Uterus (tissue), 4 donors: ENCODE results near the gene PSMG4. TPM values are rescaled to one million over a fixed set of nuclear protein-coding genes. Genes with fewer than 3 reads are reported as not detected.

Experiments
- DNase-seq, 2 donors: peaks; one replicate each; pipeline ENCODE4 v3.0.0-alpha.2; 2019 to 2020
- H3K27ac ChIP-seq, 2 donors: fragments of 200-600 bp; sonication (generic); 1 replicate in 1 of 2; 2 replicates in 1 of 2; pipeline ENCODE4 v1.5.1; 2016 to 2018
- H3K27me3 ChIP-seq, 2 donors: fragments of 200-600 bp; sonication (generic); one replicate each; pipeline ENCODE4 v1.5.1; 2018 to 2019; ENCODE audit warnings: control low read depth in 1 of 2
- H3K36me3 ChIP-seq, 2 donors: fragments of 200-600 bp; sonication (generic); one replicate each; pipeline ENCODE4 v1.5.1; 2019; ENCODE audit warnings: control low read depth in 1 of 2
- H3K4me1 ChIP-seq, 2 donors: fragments of 200-600 bp; sonication (generic); one replicate each; pipeline ENCODE4 v1.5.1; 2018 to 2019; ENCODE audit warnings: control low read depth in 1 of 2
- H3K4me3 ChIP-seq, 2 donors: fragments of 200-600 bp; sonication (generic); 1 replicate in 1 of 2; 2 replicates in 1 of 2; pipeline ENCODE4 v1.5.1; 2018 to 2019; ENCODE audit warnings: mild to moderate bottlenecking in 1 of 2
- H3K9me3 ChIP-seq, 2 donors: fragments of 200-600 bp; sonication (generic); one replicate each; pipeline ENCODE4 v1.5.1; 2019; ENCODE audit warnings: control low read depth in 1 of 2
- CTCF ChIP-seq, 4 experiments: fragments of 200-600 bp in 2 of 4; fragments of 450-650 bp in 2 of 4; sonication (generic) in 2 of 4; IDR thresholded peaks; one replicate each; pipeline ENCODE4 v1.5.1; 2016 to 2019; ENCODE audit warnings: antibody characterized with exemption in 4 of 4, mild to moderate bottlenecking in 2 of 4, moderate library complexity in 1 of 4
- POLR2A ChIP-seq, 2 donors: fragments of 450-650 bp; IDR thresholded peaks; one replicate each; pipeline ENCODE4 v1.6.1; 2016; ENCODE audit warnings: antibody characterized with exemption in 2 of 2, mild to moderate bottlenecking in 1 of 2, moderate library complexity in 1 of 2
- intact Hi-C: fragments of 100-400 bp; cut with DNase I; formaldehyde crosslinking; loops from one replicate; pipeline ENCODE4 v1.15.1; 2023; ENCODE audit warnings: low total_unique reads
- total RNA-seq, 4 donors: library from RNA; depleted of rRNA in 3 of 4; stranded (reverse); fragments of >200 nt in 3 of 4; gene quantifications; one replicate each; pipeline versions ENCODE4 v1.1.0 to v1.2.4, GENCODE V29; 2014 to 2023
- donor health status: DM: yes; HTN: yes; CAD: no.

The PSMG4 gene
- total RNA-seq, 4 donors from 2014 or later = 13.1 to 49.4 (median 28.0) TPM

- H3K27ac ChIP-seq = no peak overlapping the region
- H3K36me3 ChIP-seq = no peaks in the 10 kb centered on the region
- peak in 1 of 2 donors; percentile 3 for DNase-seq
- H3K9me3 ChIP-seq = no peaks in the 10 kb centered on the region
- H3K4me1 ChIP-seq = no peaks in the 10 kb centered on the region
- TF ChIP-seq CTCF (IDR thresholded peaks at IDR 0.05) (no peak), POLR2A (IDR thresholded peaks at IDR 0.05) (no peak)
- no peak overlapping the region for H3K4me3 ChIP-seq
- intact Hi-C loops = no loop called here
- no peaks in the 10 kb centered on the region for H3K27me3 ChIP-seq
Observed at GRCh38 chr6:3314176-3314575, 55.4 kb downstream of the PSMG4 start.

GRCh38 chr6:3314621-3315467 is 56.1 kb downstream of the PSMG4 start:
- no peak for TF ChIP-seq POLR2A (IDR thresholded peaks at IDR 0.05)
- no peak for TF ChIP-seq CTCF (IDR thresholded peaks at IDR 0.05)
- no peaks in the 10 kb centered on the region for H3K27me3 ChIP-seq
- H3K4me1 ChIP-seq = no peaks in the 10 kb centered on the region
- H3K9me3 ChIP-seq = no peaks in the 10 kb centered on the region
- no peak overlapping the region for H3K27ac ChIP-seq
- intact Hi-C loops = no loop called here
- no peak overlapping the region for H3K4me3 ChIP-seq
- peak in 1 of 2 donors; percentile 6 for DNase-seq
- no peaks in the 10 kb centered on the region for H3K36me3 ChIP-seq

GRCh38 chr6:3315841-3316240 is 57.1 kb downstream of the PSMG4 start:
- TF ChIP-seq CTCF (IDR thresholded peaks at IDR 0.05) (no peak), POLR2A (IDR thresholded peaks at IDR 0.05) (no peak)

GRCh38 chr6:3316331-3316730 is 57.6 kb downstream of the PSMG4 start:
- H3K27ac ChIP-seq = no peak overlapping the region
- TF ChIP-seq CTCF (IDR thresholded peaks at IDR 0.05) (no peak), POLR2A (IDR thresholded peaks at IDR 0.05) (no peak)
- H3K4me3 ChIP-seq = no peak overlapping the region
- H3K9me3 ChIP-seq = no peaks in the 10 kb centered on the region
- no peaks in the 10 kb centered on the region for H3K4me1 ChIP-seq
- H3K36me3 ChIP-seq = no peaks in the 10 kb centered on the region
- no peak for DNase-seq
- intact Hi-C loops = no loop called here
- no peaks in the 10 kb centered on the region for H3K27me3 ChIP-seq

More at GRCh38 chr6:3315841-3316240, 57.1 kb downstream of the PSMG4 start:
- H3K36me3 ChIP-seq = no peaks in the 10 kb centered on the region
- no peak overlapping the region for H3K27ac ChIP-seq
- peak in 1 of 2 donors; percentile 5 for DNase-seq
- H3K9me3 ChIP-seq = no peaks in the 10 kb centered on the region
- no peak overlapping the region for H3K4me3 ChIP-seq
- H3K4me1 ChIP-seq = no peaks in the 10 kb centered on the region
- intact Hi-C loops = no loop called here
- H3K27me3 ChIP-seq = no peaks in the 10 kb centered on the region

- H3K27me3 ChIP-seq = no peaks in the 10 kb centered on the region
- no peaks in the 10 kb centered on the region for H3K36me3 ChIP-seq
- no peak overlapping the region for H3K27ac ChIP-seq
- no peak overlapping the region for H3K4me3 ChIP-seq
- no peaks in the 10 kb centered on the region for H3K4me1 ChIP-seq
- TF ChIP-seq CTCF (IDR thresholded peaks at IDR 0.05) (no peak), POLR2A (IDR thresholded peaks at IDR 0.05) (no peak)
- no peaks in the 10 kb centered on the region for H3K9me3 ChIP-seq
- DNase-seq = peak in 1 of 2 donors; percentile 5
- intact Hi-C loops = no loop called here
Observed at GRCh38 chr6:3316818-3317217, 58.1 kb downstream of the PSMG4 start.
